Right lobe of liver (tissue), 4 donors: ENCODE measurements around the gene GAA.

Experiments
- CTCF ChIP-seq, 4 donors: fragments of 200-600 bp in 3 of 4; fragments of 450-650 bp in 1 of 4; IDR thresholded peaks; one replicate each; pipeline versions ENCODE4 v1.5.1 to v1.8.0; 2016 to 2022; ENCODE audit warnings: antibody characterized with exemption in 4 of 4, mild to moderate bottlenecking in 2 of 4
- POLR2A ChIP-seq: fragments of 450-650 bp; IDR thresholded peaks from one replicate; pipeline ENCODE4 v1.6.1; 2017; ENCODE audit warnings: antibody characterized with exemption, mild to moderate bottlenecking
- donor health status: DM: no; HTN: no; CAD: no.
- donor health status: DM: no; HTN: no; CAD: no.
- donor health status: DM: no; HTN: yes; CAD: no.

DNA sequence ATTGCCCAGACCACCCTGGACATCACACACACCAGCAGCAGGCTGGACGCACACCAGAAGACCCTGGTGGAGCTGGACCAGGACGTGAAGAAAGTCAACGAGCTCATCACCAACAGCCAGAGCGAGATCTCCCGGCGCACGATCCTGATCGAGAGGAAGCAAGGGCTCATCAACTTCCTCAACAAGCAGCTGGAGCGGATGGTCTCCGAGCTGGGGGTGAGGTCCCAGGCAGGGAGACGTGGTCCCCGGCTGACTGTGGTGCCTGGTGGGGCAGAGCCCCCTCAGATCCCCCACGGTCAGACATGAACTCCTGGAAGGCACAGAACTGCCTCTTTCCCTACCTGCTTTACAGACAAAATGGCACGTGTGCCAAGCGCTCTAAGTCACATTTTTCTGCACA lies 16.6 kb upstream of the GAA start:
- TF ChIP-seq CTCF (IDR thresholded peaks at IDR 0.05) (no peak), POLR2A (no peak)
